Mesenteric fat pad (tissue), 1 donor: Measurements from ENCODE around the gene TTLL10. TPM values are rescaled to one million over a fixed set of nuclear protein-coding genes. Genes with fewer than 3 reads are reported as not detected.
"Not testable (repeated sequence)": the region's sequence is repeated elsewhere in the genome, so short reads cannot be mapped to it uniquely, and the experiment has no call there.

Experiments
- DNase-seq: peaks from one replicate; pipeline ENCODE4 v3.0.0-alpha.2; 2020; ENCODE audit warnings: low spot score
- total RNA-seq: library from RNA; stranded (reverse); fragmentation: NEBNext Ultra II Directional; extraction: Animal tissue kit (Norgen Biotek cat#: 25700); gene quantifications from one replicate; pipeline ENCODE4 v1.2.1, GENCODE V29; 2021
- donor health status: DM: yes; HTN: yes; CAD: no.

TTLL10 gene
- total RNA-seq, 1 donor from 2014 or later = 1.4 TPM

- no peak for DNase-seq
Measured at GRCh38 chr1:1171161-1171545, 2.5 kb upstream of the TTLL10 start.

- no peak for DNase-seq
Measured at GRCh38 chr1:1171546-1172340, 1.9 kb upstream of the TTLL10 start.

GRCh38 chr1:1173061-1173792 is 453 bp upstream of the TTLL10 start:
- no peak for DNase-seq

GRCh38 chr1:1175221-1176062 is 1.8 kb downstream of the TTLL10 start:
- DNase-seq = no peak

- DNase-seq = not testable (repeated sequence)
Measured at GRCh38 chr1:1176063-1176761, 2.5 kb downstream of the TTLL10 start.

- DNase-seq = no peak
Measured at GRCh38 chr1:1176931-1177330, 3.3 kb downstream of the TTLL10 start.

- no peak for DNase-seq
Measured at GRCh38 chr1:1177452-1178206, 3.9 kb downstream of the TTLL10 start.

- no peak for DNase-seq
Measured at GRCh38 chr1:1178794-1179331, 5.2 kb downstream of the TTLL10 start.

- no peak for DNase-seq
Measured at GRCh38 chr1:1179346-1179982, 5.8 kb downstream of the TTLL10 start.

GRCh38 chr1:1179983-1180861 is 6.5 kb downstream of the TTLL10 start:
- DNase-seq = no peak

- no peak for DNase-seq
Measured at GRCh38 chr1:1181129-1181937, 7.7 kb downstream of the TTLL10 start.

- DNase-seq = no peak
Measured at GRCh38 chr1:1181938-1182410, 8.3 kb downstream of the TTLL10 start.

- DNase-seq = no peak
Measured at GRCh38 chr1:1182491-1183220, 9.0 kb downstream of the TTLL10 start.

GRCh38 chr1:1183221-1183747 is 9.6 kb downstream of the TTLL10 start:
- DNase-seq = no peak

GRCh38 chr1:1183833-1184775 is 10.4 kb downstream of the TTLL10 start:
- no peak for DNase-seq
